RWPE1 (cell line): ENCODE data around the gene MYOT.
A peak's percentile ranks its signal among the peaks of the same experiment; 100 is the strongest.

Experiments used
- CTCF ChIA-PET: fragments of 350-600 bp; sonication (Branson Sonifier 250); formaldehyde crosslinking; extraction: SDS; loops from one replicate; lab custom pipeline; 2021; lab: Yijun Ruan, JAX
- POLR2A ChIA-PET: fragments of 400-600 bp; formaldehyde crosslinking; extraction: SDS; loops from one replicate; lab custom pipeline; 2020; ENCODE audit warnings: antibody characterized with exemption; ENCODE audit not compliant: low non-redundant PET; lab: Yijun Ruan, JAX
- DNase-seq: peaks from one replicate; pipeline ENCODE4 v3.0.0; 2012; ENCODE audit warnings: low spot score
- H3K27ac ChIP-seq: fragments of 450-650 bp; 2 replicates; pipeline ENCODE4 v1.5.1; 2017
- CTCF ChIP-seq: fragments of 450-650 bp; conservative IDR thresholded peaks from 2 replicates; pipeline ENCODE4 v1.5.1; 2017; ENCODE audit warnings: low read depth, mild to moderate bottlenecking

Gene MYOT, protein sequence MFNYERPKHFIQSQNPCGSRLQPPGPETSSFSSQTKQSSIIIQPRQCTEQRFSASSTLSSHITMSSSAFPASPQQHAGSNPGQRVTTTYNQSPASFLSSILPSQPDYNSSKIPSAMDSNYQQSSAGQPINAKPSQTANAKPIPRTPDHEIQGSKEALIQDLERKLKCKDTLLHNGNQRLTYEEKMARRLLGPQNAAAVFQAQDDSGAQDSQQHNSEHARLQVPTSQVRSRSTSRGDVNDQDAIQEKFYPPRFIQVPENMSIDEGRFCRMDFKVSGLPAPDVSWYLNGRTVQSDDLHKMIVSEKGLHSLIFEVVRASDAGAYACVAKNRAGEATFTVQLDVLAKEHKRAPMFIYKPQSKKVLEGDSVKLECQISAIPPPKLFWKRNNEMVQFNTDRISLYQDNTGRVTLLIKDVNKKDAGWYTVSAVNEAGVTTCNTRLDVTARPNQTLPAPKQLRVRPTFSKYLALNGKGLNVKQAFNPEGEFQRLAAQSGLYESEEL

DNA sequence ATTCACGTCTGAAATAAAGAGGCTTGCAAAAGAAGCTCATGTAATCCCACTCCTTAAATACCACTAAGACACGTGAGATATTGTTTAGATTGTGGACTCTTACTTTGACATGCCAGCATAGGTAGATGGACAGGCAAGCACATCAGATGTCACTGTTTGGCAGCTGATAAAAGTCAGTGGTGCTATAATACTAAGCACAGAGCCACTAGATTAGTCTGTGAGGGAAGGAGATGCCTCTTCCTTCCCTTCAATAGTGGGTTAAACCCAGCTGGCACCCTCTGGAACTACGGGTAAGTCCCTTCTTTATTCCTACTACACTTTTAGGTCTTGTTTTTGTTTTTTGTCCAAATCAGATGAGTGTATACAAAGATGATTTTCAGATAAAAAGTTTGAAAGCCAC is at the start of gene MYOT:
MYOT (plus strand) TSS at position 197 of the 400 bp plus-strand sequence. CDS start 2,792 bp downstream, outside the sequence.
- POLR2A ChIA-PET: no interaction called here
- no peak within 1 kb of the TSS for H3K27ac ChIP-seq
- DNase-seq: no peak
- CTCF ChIA-PET: interaction anchor here (0.6 kb wide), 1 partner anchor 664 kb away, joined by 3 read pairs; no protein-coding TSS in a partner anchor
- TF ChIP-seq CTCF: no peak

- no peak for TF ChIP-seq CTCF
- ChIA-PET CTCF (interaction anchor here (0.6 kb wide), 1 partner anchor 248 kb away, joined by 3 read pairs; no protein-coding TSS in a partner anchor), POLR2A (no interaction called here)
- no peak overlapping the region for H3K27ac ChIP-seq
- DNase-seq: no peak
Measured at GRCh38 chr5:137819766-137820165, 47.9 kb upstream of the MYOT start.

DNA sequence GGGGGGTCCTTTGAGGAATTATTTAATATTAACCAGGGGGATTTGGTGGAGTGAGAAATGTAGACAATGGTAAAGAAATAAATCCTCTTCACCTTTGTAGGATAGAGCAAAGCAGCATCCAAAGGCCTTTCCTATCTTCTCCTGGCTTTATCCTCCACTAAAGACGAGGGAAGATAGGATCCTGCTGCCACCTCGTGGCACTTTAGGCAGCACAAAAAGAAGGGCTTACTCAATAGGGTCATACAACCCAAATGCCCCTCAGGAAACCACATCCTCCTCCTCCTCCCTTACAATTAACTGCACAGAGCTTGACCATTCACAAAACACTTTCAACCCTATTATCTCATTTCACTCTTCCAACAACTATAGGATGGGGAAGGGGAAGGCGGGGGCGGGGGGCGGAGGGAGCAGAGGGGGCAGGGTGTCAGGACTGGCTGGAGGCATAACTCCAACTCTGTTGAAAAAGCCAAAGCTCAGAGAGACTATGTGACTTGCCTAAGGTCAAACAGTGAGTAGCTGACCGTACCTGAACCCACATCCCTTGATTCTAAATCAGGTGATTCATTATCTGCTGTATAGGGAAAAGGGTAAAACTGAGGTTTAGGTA is 45.4 kb upstream of the MYOT start:
- no peak; the same call in 1 of the 2 replicates for TF ChIP-seq CTCF
- ChIA-PET CTCF (interaction anchor here (0.6 to 1.6 kb wide), 3 partner anchors 43 to 70 kb away, joined by 3 to 10 read pairs (median 3); no protein-coding TSS in a partner anchor), POLR2A (no interaction called here)
- no peak overlapping the region for H3K27ac ChIP-seq
- peak; percentile 60 for DNase-seq

DNA sequence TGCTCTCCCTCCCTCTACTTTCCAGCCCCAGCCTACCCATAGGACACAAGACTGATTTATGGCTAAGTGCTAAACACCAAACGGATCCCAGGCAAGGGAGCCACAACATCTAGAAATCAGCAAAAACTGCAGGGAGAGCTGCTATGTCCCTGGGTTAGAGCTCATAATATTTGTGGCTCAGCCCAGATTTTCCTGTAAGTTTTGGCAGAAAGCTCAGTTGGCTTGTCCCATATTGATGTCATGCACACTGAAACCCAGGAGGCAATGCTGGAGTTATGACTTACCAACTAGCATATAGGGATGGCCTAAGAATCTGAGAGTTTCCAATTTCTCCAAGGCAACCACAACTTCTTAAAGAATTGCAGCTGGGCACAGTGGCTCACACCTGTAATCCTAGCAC is 44.7 kb upstream of the MYOT start:
- DNase-seq: no peak
- POLR2A ChIA-PET: no interaction called here
- CTCF ChIA-PET: interaction anchor here (0.6 to 1.6 kb wide), 2 partner anchors 44 to 184 kb away, joined by 3 to 10 read pairs; no protein-coding TSS in a partner anchor
- no peak for TF ChIP-seq CTCF
- H3K27ac ChIP-seq: no peak overlapping the region

GRCh38 chr5:137825165-137825564 is 42.5 kb upstream of the MYOT start:
- no peak for DNase-seq
- ChIA-PET POLR2A (no interaction called here), CTCF (interaction anchor here (0.6 to 1.9 kb wide), 6 partner anchors 26 to 1734 kb away, joined by 3 to 6 read pairs (median 4); no protein-coding TSS in a partner anchor)
- no peak for TF ChIP-seq CTCF
- H3K27ac ChIP-seq: no peak overlapping the region

GRCh38 chr5:137826067-137826466 is 41.6 kb upstream of the MYOT start:
- H3K27ac ChIP-seq: no peak overlapping the region
- CTCF ChIA-PET: no interaction called here
- no peak for TF ChIP-seq CTCF
- POLR2A ChIA-PET: no interaction called here
- DNase-seq: no peak
